HFF-Myc (cell line): ENCODE results near the gene SPATA16.

Experiments
- DNase-seq: peaks from one replicate; pipeline ENCODE4 v3.0.0-alpha.2; 2011; ENCODE audit warnings: low read depth; ENCODE audit errors: extremely low read depth
- H3K4me3 ChIP-seq: replicated peaks from 2 replicates; pipeline ENCODE4 v1.5.1; 2011; ENCODE audit warnings: low read depth, mild to moderate bottlenecking, control low read depth, low read length
- CTCF ChIP-seq: IDR thresholded peaks from 2 replicates; pipeline ENCODE4 v1.5.1; 2012; ENCODE audit warnings: mild to moderate bottlenecking, low read depth, low read length, control low read depth; ENCODE audit errors: missing control alignments

SPATA16 gene

GRCh38 chr3:173008978-173009377 is 132.1 kb downstream of the SPATA16 start:
- TF ChIP-seq CTCF: no peak
- DNase-seq: no peak
- no peak overlapping the region for H3K4me3 ChIP-seq

GRCh38 chr3:173007079-173007723 is 133.8 kb downstream of the SPATA16 start:
- no peak for TF ChIP-seq CTCF
- DNase-seq: no peak

GRCh38 chr3:173006006-173006405 is 135.0 kb downstream of the SPATA16 start:
- TF ChIP-seq CTCF: no peak
- H3K4me3 ChIP-seq: no peak overlapping the region
- no peak for DNase-seq

More at GRCh38 chr3:173007079-173007723, 133.8 kb downstream of the SPATA16 start:
- no peak overlapping the region for H3K4me3 ChIP-seq

- DNase-seq: no peak
- no peak for TF ChIP-seq CTCF
- no peak overlapping the region for H3K4me3 ChIP-seq
These were observed 136.4 kb downstream of the SPATA16 start for GRCh38 chr3:173004681-173005080.

- H3K4me3 ChIP-seq: no peak overlapping the region
- no peak for DNase-seq
- no peak for TF ChIP-seq CTCF
These were observed 137.1 kb downstream of the SPATA16 start for GRCh38 chr3:173003956-173004355.

- TF ChIP-seq CTCF: no peak
- DNase-seq: no peak
- H3K4me3 ChIP-seq: no peak overlapping the region
These were observed 137.6 kb downstream of the SPATA16 start for GRCh38 chr3:173003471-173003870.

GRCh38 chr3:173001622-173002021 is 139.4 kb downstream of the SPATA16 start:
- no peak for TF ChIP-seq CTCF
- no peak for DNase-seq
- H3K4me3 ChIP-seq: no peak overlapping the region
